HCT116 (cell line): Measurements from ENCODE around the gene GYPA. TPM values are rescaled to one million over a fixed set of nuclear protein-coding genes. Genes with fewer than 3 reads are reported as not detected.
A peak's percentile ranks its signal among the peaks of the same experiment; 100 is the strongest.

Experiments
- ATAC-seq: fragments of 200-7000 bp; cut with Tn5 transposase; 2 replicates; pipeline ENCODE4 v1.9.1; 2020; ENCODE audit warnings: mild to moderate bottlenecking, moderate library complexity
- BruUV-seq: library from RNA; stranded (reverse); fragments of 400-500 nt; replicated peaks from 2 replicates; lab custom pipeline; 2021; lab: Mats Ljungman, UMichigan
- CTCF ChIA-PET: fragments of 300-600 bp; sonication (Branson Sonifier 250); formaldehyde crosslinking; loops from one replicate; lab custom pipeline; 2021; ENCODE audit warnings: antibody characterized with exemption; lab: Charles Lee
- POLR2A ChIA-PET: fragments of 300-600, 350-600 bp; sonication (Branson Sonifier 250); formaldehyde crosslinking; loops from one replicate; lab custom pipeline; 2021; ENCODE audit warnings: antibody characterized with exemption; lab: Charles Lee
- RAD21 ChIA-PET, 2 experiments: fragments of 300-600 bp; sonication (Branson Sonifier 250); formaldehyde crosslinking; loops; one replicate each; lab custom pipeline; 2023; ENCODE audit warnings: low total read pairs in 2 of 2; ENCODE audit not compliant: uncharacterized antibody in 2 of 2, unreplicated experiment in 2 of 2, low non-redundant PET in 1 of 2; lab: Charles Lee
- DNase-seq: peaks from one replicate; pipeline ENCODE4 v3.0.0-alpha.2; 2010; ENCODE audit warnings: low read depth, low spot score
- H2AFZ ChIP-seq: fragments of 200-600 bp; shearing (Covaris generic), sonication (generic); 2 replicates; pipeline ENCODE4 v1.6.1; 2017; ENCODE audit warnings: low read depth, mixed run types, mixed read lengths, antibody characterized with exemption, low read length; ENCODE audit not compliant: poor library complexity, severe bottlenecking
- H3K27ac ChIP-seq: 2 replicates; pipeline ENCODE4 v1.5.1; 2012; ENCODE audit warnings: low read depth, low read length
- H3K27me3 ChIP-seq: fragments of 200-600 bp; sonication (generic); 2 replicates; pipeline ENCODE4 v1.6.1; 2016; ENCODE audit warnings: mixed run types, low read length, mixed read lengths; ENCODE audit not compliant: insufficient read depth
- H3K36me3 ChIP-seq, 2 experiments: fragments of 200-500 bp in 1 of 2; fragments of 200-600 bp in 1 of 2; sonication (Bioruptor generic) in 1 of 2; sonication (generic) in 1 of 2; 2 replicates each; pipeline versions ENCODE4 v1.5.1 to v1.6.1; 2014 to 2016; ENCODE audit warnings: low read length in 2 of 2, inconsistent platforms in 1 of 2, mixed read lengths in 1 of 2, mixed run types in 1 of 2; ENCODE audit not compliant: insufficient read depth in 2 of 2, control insufficient read depth in 1 of 2
- H3K4me1 ChIP-seq, 2 experiments: fragments of 200-600 bp in 1 of 2; sonication (generic) in 1 of 2; 2 replicates each; pipeline versions ENCODE4 v1.5.1 to v1.6.1; 2012 to 2017; ENCODE audit warnings: low read length in 2 of 2, inconsistent platforms in 1 of 2, mild to moderate bottlenecking in 1 of 2, mixed read lengths in 1 of 2, mixed run types in 1 of 2, moderate library complexity in 1 of 2; ENCODE audit not compliant: insufficient read depth in 2 of 2, control insufficient read depth in 1 of 2
- H3K4me2 ChIP-seq: fragments of 200-600 bp; sonication (generic); 2 replicates; pipeline ENCODE4 v1.6.1; 2017; ENCODE audit warnings: mixed run types, low read length, mixed read lengths
- H3K4me3 ChIP-seq, 2 experiments: fragments of 200-600 bp in 1 of 2; sonication (generic) in 1 of 2; replicated peaks in 1 of 2; 2 replicates each; pipeline ENCODE4 v1.5.1; 2011 to 2016; ENCODE audit warnings: low read length in 2 of 2, control low read depth in 1 of 2, low read depth in 1 of 2, mild to moderate bottlenecking in 1 of 2, mixed read lengths in 1 of 2, mixed run types in 1 of 2
- H3K79me2 ChIP-seq: fragments of 200-600 bp; sonication (generic); 2 replicates; pipeline ENCODE4 v1.6.1; 2017; ENCODE audit warnings: mild to moderate bottlenecking, mixed run types, low read length, moderate library complexity, mixed read lengths; ENCODE audit not compliant: insufficient read depth
- H3K9ac ChIP-seq: fragments of 200-600 bp; sonication (generic); 2 replicates; pipeline ENCODE4 v1.6.1; 2016; ENCODE audit warnings: low read length, mixed read lengths
- H3K9me2 ChIP-seq: fragments of 200-600 bp; sonication (generic), shearing (Covaris generic); 2 replicates; pipeline ENCODE4 v1.6.1; 2017; ENCODE audit warnings: mixed run types, mild to moderate bottlenecking, moderate library complexity; ENCODE audit not compliant: insufficient read depth
- H3K9me3 ChIP-seq, 2 experiments: fragments of 200-500 bp in 1 of 2; fragments of 200-600 bp in 1 of 2; sonication (Bioruptor generic) in 1 of 2; sonication (generic) in 1 of 2; 2 replicates each; pipeline ENCODE4 v1.6.1; 2014 to 2017; ENCODE audit warnings: low read length in 2 of 2, mixed read lengths in 2 of 2, inconsistent platforms in 1 of 2, low read depth in 1 of 2, mild to moderate bottlenecking in 1 of 2, mixed run types in 1 of 2, moderate library complexity in 1 of 2; ENCODE audit not compliant: control insufficient read depth in 1 of 2, insufficient read depth in 1 of 2
- H4K20me1 ChIP-seq: fragments of 200-600 bp; sonication (generic), shearing (Covaris generic); 2 replicates; pipeline ENCODE4 v1.6.1; 2017; ENCODE audit warnings: mixed run types, mild to moderate bottlenecking, moderate library complexity; ENCODE audit not compliant: insufficient read depth
- ATF3 ChIP-seq: IDR thresholded peaks from 2 replicates; pipeline ENCODE4 v1.6.1; 2012
- CEBPB ChIP-seq: IDR thresholded peaks from 2 replicates; pipeline ENCODE4 v1.6.1; 2012; ENCODE audit warnings: low read depth
- CTCF ChIP-seq, 3 experiments: fragments of 200-600 bp in 1 of 3; sonication (generic) in 1 of 3; IDR thresholded peaks in 2 of 3; conservative IDR thresholded peaks in 1 of 3; 2 replicates each; pipeline ENCODE4 v1.5.1; 2012 to 2017; ENCODE audit warnings: low read depth in 2 of 3, low read length in 2 of 3, antibody characterized with exemption in 1 of 3, borderline replicate concordance in 1 of 3, control low read depth in 1 of 3, mild to moderate bottlenecking in 1 of 3, mixed read lengths in 1 of 3, mixed run types in 1 of 3, moderate library complexity in 1 of 3; ENCODE audit not compliant: insufficient read depth in 1 of 3
- EGR1 ChIP-seq: IDR thresholded peaks from 2 replicates; pipeline ENCODE4 v1.6.1; 2012; ENCODE audit warnings: low read depth
- ELF1 ChIP-seq: IDR thresholded peaks from 2 replicates; pipeline ENCODE4 v1.6.1; 2012; ENCODE audit warnings: low read depth, borderline replicate concordance
- EZH2 ChIP-seq: fragments of 200-600 bp; sonication (generic); IDR thresholded peaks from 2 replicates; pipeline ENCODE4 v1.6.1; 2017; ENCODE audit warnings: antibody characterized with exemption, mixed run types
- EZH2phosphoT487 ChIP-seq: fragments of 200-600 bp; IDR thresholded peaks from 2 replicates; pipeline ENCODE4 v1.6.1; 2018; ENCODE audit warnings: antibody characterized with exemption, borderline replicate concordance
- FOSL1 ChIP-seq: IDR thresholded peaks from 2 replicates; pipeline ENCODE4 v1.6.1; 2012; ENCODE audit warnings: low read depth
- JUND ChIP-seq: IDR thresholded peaks from 2 replicates; pipeline ENCODE4 v1.6.1; 2012
- MAX ChIP-seq: IDR thresholded peaks from 2 replicates; pipeline ENCODE4 v1.6.1; 2012
- POLR2A ChIP-seq: IDR thresholded peaks from 2 replicates; pipeline ENCODE4 v1.7.0; 2011; ENCODE audit warnings: borderline replicate concordance; ENCODE audit not compliant: insufficient read depth, insufficient read length; ENCODE audit errors: extremely low read depth
- POLR2AphosphoS5 ChIP-seq: IDR thresholded peaks from 2 replicates; pipeline ENCODE4 v1.6.1; 2011; ENCODE audit warnings: mild to moderate bottlenecking, low read depth, low read length, moderate library complexity
- RAD21 ChIP-seq: IDR thresholded peaks from 2 replicates; pipeline ENCODE4 v1.6.1; 2012; ENCODE audit warnings: low read depth, mild to moderate bottlenecking
- SIN3A ChIP-seq: IDR thresholded peaks from 2 replicates; pipeline ENCODE4 v1.6.1; 2012; ENCODE audit warnings: low read depth
- SP1 ChIP-seq: IDR thresholded peaks from 2 replicates; pipeline ENCODE4 v1.6.1; 2012; ENCODE audit warnings: low read depth
- TCF7L2 ChIP-seq: IDR thresholded peaks from 2 replicates; pipeline ENCODE4 v1.7.0; 2011; ENCODE audit warnings: borderline replicate concordance, inconsistent platforms; ENCODE audit not compliant: insufficient read depth, insufficient read length; ENCODE audit errors: extremely low read depth
- YY1 ChIP-seq: IDR thresholded peaks from 2 replicates; pipeline ENCODE4 v1.6.1; 2011; ENCODE audit warnings: low read length, low read depth, moderate library complexity, mild to moderate bottlenecking; ENCODE audit not compliant: insufficient replicate concordance; ENCODE audit errors: extremely low read depth
- ZFX ChIP-seq: fragments of 450-650 bp; IDR thresholded peaks from 2 replicates; pipeline ENCODE4 v1.6.1; 2017
- ZNF274 ChIP-seq: fragments of 200-500 bp; sonication (Bioruptor generic); IDR thresholded peaks from 2 replicates; pipeline ENCODE4 v1.6.1; 2014; ENCODE audit warnings: mild to moderate bottlenecking, low read depth, low read length, inconsistent platforms
- intact Hi-C: fragments of 100-400 bp; cut with micrococcal nuclease; formaldehyde crosslinking; loops from 2 replicates; pipeline ENCODE4 v1.10.0; 2022
- total RNA-seq: library from RNA; stranded (reverse); gene quantifications from one replicate; pipeline ENCODE4 v1.2.1, GENCODE V29; 2021; ENCODE audit not compliant: unreplicated experiment

Gene GYPA
- total RNA-seq, 1 experiment from 2014 or later, result not detected

GRCh38 chr4:144174401-144175067 is 34.0 kb upstream of the GYPA start (continued):
- TF ChIP-seq EZH2 (no peak), SIN3A (no peak), POLR2A (no peak), ZFX (no peak), FOSL1 (no peak), YY1 (no peak), CTCF (IDR thresholded peaks at IDR 0.05 in 2 of 3, conservative IDR thresholded peaks at IDR 0.05 in 1 of 3; ENCODE audit: borderline replicate concordance in 1 of 3, insufficient read depth in 1 of 3, low read depth in 2 of 3, low read length in 2 of 3) (peak; percentile 9 to 60 (median 54); a peak in 4 of 6 replicates), POLR2AphosphoS5 (no peak), CEBPB (no peak), RAD21 (peak; percentile 81), MAX (no peak), SP1 (no peak)
- TF ChIP-seq, all 23 proteins: peak for 3

- H4K20me1 ChIP-seq, result no peaks in the 10 kb centered on the region
- no peaks in the 10 kb centered on the region for H3K4me1 ChIP-seq
- H3K9ac ChIP-seq, result no peak overlapping the region
- TF ChIP-seq SIN3A (no peak), POLR2A (no peak), EGR1 (no peak), EZH2phosphoT487 (no peak), JUND (no peak), YY1 (no peak), EZH2 (no peak), ZFX (no peak), TCF7L2 (no peak), CTCF (IDR thresholded peaks at IDR 0.05 in 2 of 3, conservative IDR thresholded peaks at IDR 0.05 in 1 of 3; ENCODE audit: borderline replicate concordance in 1 of 3, insufficient read depth in 1 of 3, low read depth in 2 of 3, low read length in 2 of 3) (no peak), ELF1 (no peak), CEBPB (no peak), ZNF274 (no peak), ATF3 (no peak), FOSL1 (no peak), RAD21 (no peak), SP1 (no peak), MAX (no peak)
- no peaks in the 10 kb centered on the region for H3K36me3 ChIP-seq
- ATAC-seq (no peak), DNase-seq (no peak)
- intact Hi-C loops, result loop anchor here (5.0 to 10.0 kb wide), 2 partner anchors 583 to 1446 kb away; partner anchors contain the start of gene MMAA
- ChIA-PET CTCF (no interaction called here), RAD21 (no interaction called here), POLR2A (interaction anchor here (0.6 kb wide), 1 partner anchor 111 kb away, joined by 3 read pairs; no protein-coding TSS in a partner anchor)
- H3K4me3 ChIP-seq, result no peak overlapping the region
- no peaks in the 10 kb centered on the region for H3K9me3 ChIP-seq
- no TSS peak for BruUV-seq
- no peak overlapping the region for H3K27ac ChIP-seq
- no peaks in the 10 kb centered on the region for H3K27me3 ChIP-seq
- no peaks in the 10 kb centered on the region for H3K79me2 ChIP-seq
- H3K4me2 ChIP-seq, result no peak overlapping the region
- no peaks in the 10 kb centered on the region for H3K9me2 ChIP-seq
- no peak overlapping the region for H2AFZ ChIP-seq
Measured at GRCh38 chr4:144171697-144172096, 31.2 kb upstream of the GYPA start.
